H1 (cell line): ENCODE measurements around the gene CANT1. TPM values are rescaled to one million over a fixed set of nuclear protein-coding genes. Genes with fewer than 3 reads are reported as not detected.

Source experiments
- CTCF ChIA-PET: fragments of 300-600 bp; sonication (Branson Sonifier 250); formaldehyde crosslinking; loops from one replicate; lab custom pipeline; 2021; ENCODE audit not compliant: partially characterized antibody; lab: Charles Lee
- POLR2A ChIA-PET: fragments of 300-600 bp; sonication (Branson Sonifier 250); formaldehyde crosslinking; loops from one replicate; lab custom pipeline; 2021; ENCODE audit warnings: inconsistent platforms; ENCODE audit not compliant: partially characterized antibody; lab: Charles Lee
- DNase-seq, 2 experiments: peaks; one replicate each; pipeline versions ENCODE4 v3.0.0 to v3.0.0-alpha.2; 2010 to 2022; ENCODE audit warnings: low spot score in 2 of 2, low read depth in 1 of 2, mixed read lengths in 1 of 2
- FAIRE-seq: peaks from 2 replicates; lab custom pipeline; 2011; peaks lifted over from hg19 to GRCh38; lab: Jason Lieb, UNC
- H2AFZ ChIP-seq: 2 replicates; pipeline ENCODE4 v1.8.1; 2012; ENCODE audit warnings: low read length, inconsistent platforms
- H2AK5ac ChIP-seq: 2 replicates; pipeline ENCODE4 v1.6.1; 2013; ENCODE audit warnings: low read depth, low read length
- H2BK120ac ChIP-seq: replicated peaks from 2 replicates; pipeline ENCODE3; 2013; ENCODE audit warnings: low read depth, low read length, inconsistent platforms
- H2BK12ac ChIP-seq: 2 replicates; pipeline ENCODE4 v1.6.1; 2013; ENCODE audit warnings: low read depth, low read length
- H2BK15ac ChIP-seq: 2 replicates; pipeline ENCODE4 v1.6.1; 2013; ENCODE audit warnings: low read length
- H2BK20ac ChIP-seq: 2 replicates; pipeline ENCODE4 v1.6.1; 2013; ENCODE audit warnings: low read length
- H2BK5ac ChIP-seq: 2 replicates; pipeline ENCODE4 v1.6.1; 2013; ENCODE audit warnings: low read depth, low read length
- H3K14ac ChIP-seq: 2 replicates; pipeline ENCODE4 v1.6.1; 2013; ENCODE audit warnings: inconsistent platforms; ENCODE audit not compliant: insufficient read length
- H3K18ac ChIP-seq: 2 replicates; pipeline ENCODE4 v1.6.1; 2013; ENCODE audit warnings: low read length; ENCODE audit errors: extremely low read depth
- H3K23ac ChIP-seq: 2 replicates; pipeline ENCODE4 v1.6.1; 2013; ENCODE audit warnings: inconsistent platforms; ENCODE audit not compliant: insufficient read length
- H3K23me2 ChIP-seq: 2 replicates; pipeline ENCODE4 v1.6.1; 2013; ENCODE audit warnings: low read depth, low read length
- H3K27ac ChIP-seq: 2 replicates; pipeline ENCODE4 v1.6.1; 2011; ENCODE audit warnings: low read depth, low read length, inconsistent platforms
- H3K27me3 ChIP-seq, 4 experiments: replicated peaks in 1 of 4; 1 replicate in 1 of 4; 2 replicates in 3 of 4; pipeline versions ENCODE4 v1.6.1 to v1.8.1; 2011 to 2013; ENCODE audit warnings: low read length in 3 of 4, mild to moderate bottlenecking in 3 of 4, inconsistent platforms in 2 of 4, mixed read lengths in 2 of 4, moderate library complexity in 1 of 4; ENCODE audit not compliant: control insufficient read depth in 3 of 4, insufficient read depth in 3 of 4; ENCODE audit errors: extremely low read depth in 1 of 4
- H3K36me3 ChIP-seq, 4 experiments: 2 replicates each; pipeline versions ENCODE4 v1.6.1 to v1.8.1; 2011 to 2013; ENCODE audit warnings: mild to moderate bottlenecking in 4 of 4, low read length in 3 of 4, moderate library complexity in 2 of 4, control low read depth in 1 of 4, inconsistent platforms in 1 of 4; ENCODE audit not compliant: insufficient read depth in 4 of 4, control insufficient read depth in 2 of 4
- H3K4ac ChIP-seq: replicated peaks from 2 replicates; pipeline ENCODE3; 2013; ENCODE audit warnings: low read length, low read depth, mixed read lengths, inconsistent platforms; ENCODE audit not compliant: insufficient read length
- H3K4me1 ChIP-seq, 4 experiments: replicated peaks in 1 of 4; 1 replicate in 1 of 4; 2 replicates in 3 of 4; pipeline versions ENCODE4 v1.6.1 to v1.8.1; 2011 to 2013; ENCODE audit warnings: low read length in 3 of 4, inconsistent platforms in 2 of 4, mixed read lengths in 1 of 4; ENCODE audit not compliant: insufficient read depth in 4 of 4, control insufficient read depth in 3 of 4
- H3K4me2 ChIP-seq, 2 experiments: 2 replicates each; pipeline versions ENCODE4 v1.6.1 to v1.8.1; 2011 to 2013; ENCODE audit warnings: low read depth in 2 of 2, low read length in 2 of 2, control low read depth in 1 of 2, inconsistent platforms in 1 of 2, mild to moderate bottlenecking in 1 of 2; ENCODE audit not compliant: insufficient read depth in 1 of 2
- H3K4me3 ChIP-seq, 4 experiments: fragments of 200-600, 300-600 bp in 1 of 4; sonication (generic), shearing (Covaris generic), sonication (Bioruptor Twin) in 1 of 4; 2 replicates each; pipeline versions ENCODE4 v1.5.1 to v1.8.1; 2011 to 2016; ENCODE audit warnings: low read length in 4 of 4, low read depth in 3 of 4, control low read depth in 2 of 4, inconsistent platforms in 2 of 4, mild to moderate bottlenecking in 2 of 4, mixed read lengths in 1 of 4, moderate library complexity in 1 of 4; ENCODE audit not compliant: insufficient read depth in 2 of 4; ENCODE audit errors: extremely low read depth in 1 of 4
- H3K56ac ChIP-seq: replicated peaks from 2 replicates; pipeline ENCODE3; 2013; ENCODE audit warnings: low read depth, mild to moderate bottlenecking, mixed read lengths, low read length, inconsistent platforms; ENCODE audit not compliant: insufficient read length
- H3K79me1 ChIP-seq: 2 replicates; pipeline ENCODE4 v1.6.1; 2013; ENCODE audit warnings: low read depth, low read length, control low read depth
- H3K79me2 ChIP-seq, 2 experiments: 2 replicates each; pipeline versions ENCODE4 v1.6.1 to v1.8.1; 2012 to 2013; ENCODE audit warnings: low read length in 2 of 2, mild to moderate bottlenecking in 2 of 2, inconsistent platforms in 1 of 2; ENCODE audit not compliant: insufficient read depth in 2 of 2, control insufficient read depth in 1 of 2
- H3K9ac ChIP-seq, 4 experiments: replicated peaks in 1 of 4; 1 replicate in 1 of 4; 2 replicates in 3 of 4; pipeline versions ENCODE4 v1.6.1 to v1.8.1; 2011 to 2013; ENCODE audit warnings: low read depth in 3 of 4, low read length in 3 of 4, control low read depth in 2 of 4, mild to moderate bottlenecking in 2 of 4, moderate library complexity in 2 of 4, inconsistent platforms in 1 of 4; ENCODE audit errors: extremely low read depth in 1 of 4
- H3K9me3 ChIP-seq, 2 experiments: 2 replicates each; pipeline versions ENCODE4 v1.6.1 to v1.8.1; 2012 to 2013; ENCODE audit warnings: mild to moderate bottlenecking in 2 of 2, moderate library complexity in 2 of 2, control low read depth in 1 of 2, inconsistent platforms in 1 of 2, low read depth in 1 of 2, low read length in 1 of 2, mixed read lengths in 1 of 2; ENCODE audit not compliant: insufficient read depth in 2 of 2
- H4K20me1 ChIP-seq, 2 experiments: replicated peaks in 1 of 2; 2 replicates each; pipeline versions ENCODE3 to v1.8.1; 2011 to 2013; ENCODE audit warnings: inconsistent platforms in 2 of 2, low read length in 2 of 2, mild to moderate bottlenecking in 1 of 2; ENCODE audit not compliant: insufficient read depth in 2 of 2, control insufficient read depth in 1 of 2
- H4K5ac ChIP-seq: 2 replicates; pipeline ENCODE4 v1.6.1; 2013; ENCODE audit warnings: low read length, low read depth, mixed read lengths, inconsistent platforms; ENCODE audit not compliant: insufficient read length
- H4K8ac ChIP-seq: 2 replicates; pipeline ENCODE4 v1.8.0; 2013; ENCODE audit warnings: mild to moderate bottlenecking, moderate library complexity, low read length, inconsistent platforms; ENCODE audit not compliant: insufficient read depth; ENCODE audit errors: extremely low read depth
- H4K91ac ChIP-seq: replicated peaks from 2 replicates; pipeline ENCODE3; 2013; ENCODE audit warnings: low read length, mixed read lengths, inconsistent platforms; ENCODE audit not compliant: insufficient read length
- BACH1 ChIP-seq: IDR thresholded peaks from 2 replicates; pipeline ENCODE4 v1.6.1; 2012; ENCODE audit warnings: low read length, improper control_type of control experiment
- BCL11A ChIP-seq, 2 experiments: IDR thresholded peaks; one replicate each; pipeline ENCODE4 v1.6.1; 2011; ENCODE audit warnings: low read depth in 2 of 2, low read length in 2 of 2, mild to moderate bottlenecking in 2 of 2
- BRCA1 ChIP-seq: IDR thresholded peaks from 2 replicates; pipeline ENCODE4 v1.6.1; 2012; ENCODE audit warnings: low read depth, low read length, improper control_type of control experiment
- EZH2 ChIP-seq: fragments of 200-600 bp; sonication (generic); IDR thresholded peaks from 2 replicates; pipeline ENCODE4 v1.7.1; 2012; ENCODE audit warnings: low read depth, mild to moderate bottlenecking, moderate library complexity, low read length, inconsistent platforms; ENCODE audit not compliant: severe bottlenecking
- NANOG ChIP-seq: IDR thresholded peaks from 2 replicates; pipeline ENCODE4 v1.6.1; 2011; ENCODE audit warnings: low read length, low read depth, mild to moderate bottlenecking, inconsistent platforms; ENCODE audit not compliant: insufficient read depth, poor library complexity, severe bottlenecking
- RBBP5 ChIP-seq: IDR thresholded peaks from 2 replicates; pipeline ENCODE4 v1.7.1; 2012; ENCODE audit warnings: low read depth, mild to moderate bottlenecking, inconsistent platforms, low read length, moderate library complexity, borderline replicate concordance
- RNF2 ChIP-seq: fragments of 200-900, 300-1000 bp; sonication (generic); IDR thresholded peaks from 2 replicates; pipeline ENCODE4 v1.7.1; 2016; ENCODE audit warnings: borderline replicate concordance, low read depth, mild to moderate bottlenecking, antibody characterized with exemption, low read length; ENCODE audit not compliant: poor library complexity, severe bottlenecking; ENCODE audit errors: missing control alignments
- SIN3A ChIP-seq, 2 experiments: IDR thresholded peaks in 1 of 2; conservative IDR thresholded peaks in 1 of 2; 2 replicates each; pipeline ENCODE4 v1.6.1; 2011 to 2012; ENCODE audit warnings: low read length in 2 of 2, improper control_type of control experiment in 1 of 2, low read depth in 1 of 2, mild to moderate bottlenecking in 1 of 2
- USF2 ChIP-seq: IDR thresholded peaks from 2 replicates; pipeline ENCODE4 v1.6.1; 2011; ENCODE audit warnings: low read length, improper control_type of control experiment
- YY1 ChIP-seq: IDR thresholded peaks from 2 replicates; pipeline ENCODE4 v1.6.1; 2011; ENCODE audit warnings: low read depth, mild to moderate bottlenecking, low read length
- ZNF274 ChIP-seq: IDR thresholded peaks from 2 replicates; pipeline ENCODE4 v1.7.0; 2012; ENCODE audit warnings: low read length, borderline replicate concordance; ENCODE audit errors: extremely low read depth
- whole genome bisulfite sequencing, 2 experiments: shearing (Covaris generic) in 1 of 2; methylation state at CpG; one replicate each; pipeline versions ENCODE4 v1.1.6 to v1.1.7; 2013 to 2015; ENCODE audit warnings: low lambda C conversion rate in 2 of 2, mixed read lengths in 2 of 2, inconsistent platforms in 1 of 2, low coverage in 1 of 2, missing lambda C conversion rate in 1 of 2; ENCODE audit not compliant: insufficient replicate concordance in 2 of 2, insufficient coverage in 1 of 2, insufficient read length in 1 of 2; ENCODE audit errors: extremely low coverage in 1 of 2, missing lambda C conversion rate in 1 of 2; 5-methylcytosine and 5-hydroxymethylcytosine counted together
- polyA plus RNA-seq, 7 experiments: library from polyadenylated mRNA; depleted of rRNA in 3 of 7; stranded (reverse) in 5 of 7; unstranded in 2 of 7; fragments of >200 nt in 5 of 7; fragments of 200-250 nt in 2 of 7; gene quantifications; 1 replicate in 5 of 7; 2 replicates in 1 of 7; 4 replicates in 1 of 7; pipeline versions ENCODE4 v1.2.1 to v1.2.3, GENCODE V29; 2011 to 2013; ENCODE audit warnings: missing spikeins in 2 of 7, mixed read lengths in 2 of 7
- total RNA-seq: library from RNA; stranded (reverse); fragmentation: NEBNext Ultra II Directional; extraction: Animal tissue kit (Norgen Biotek cat#: 25700); gene quantifications from 2 replicates; pipeline ENCODE4 v1.2.1, GENCODE V29; 2021

CANT1 gene
- total and polyA plus RNA-seq, 2 of the 8 experiments (the other 6 are each of a cell fraction or from before 2014, with no cell fraction given), result 23.0 to 32.6 TPM

DNA sequence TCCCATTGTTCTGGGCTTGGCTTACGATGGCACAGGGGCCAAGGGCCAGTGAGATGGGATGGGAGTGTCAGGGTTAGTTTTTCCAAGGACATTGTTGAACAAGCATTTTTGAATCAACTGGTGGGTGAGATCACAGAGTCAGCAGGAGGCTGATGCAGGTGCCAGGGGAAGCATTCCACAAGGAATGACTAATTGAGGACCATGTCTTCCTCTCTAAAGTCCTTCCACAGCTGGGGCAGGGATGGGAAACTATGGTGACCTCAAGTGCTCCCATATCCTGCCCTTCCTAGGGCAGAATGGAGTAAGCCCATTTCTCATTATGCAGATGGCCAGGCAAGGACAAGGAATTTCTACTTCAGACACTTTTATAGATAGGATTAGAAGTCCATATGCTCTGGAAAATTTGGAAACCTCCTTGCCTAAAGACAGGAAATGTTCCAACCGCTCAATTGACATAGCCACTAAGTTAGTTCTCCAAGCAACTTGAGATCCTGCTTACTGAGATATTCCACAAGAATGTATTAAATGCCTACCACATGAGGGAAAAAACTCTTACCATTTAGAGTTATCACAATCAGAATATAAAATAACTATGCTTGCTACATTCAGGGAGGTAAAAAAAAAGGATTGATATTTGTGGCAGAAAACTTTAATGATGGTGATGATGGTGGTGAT lies 43.8 kb upstream of the CANT1 start:
- POLR2A ChIA-PET, result no interaction called here
- TF ChIP-seq RNF2 (no peak), BRCA1 (no peak), EZH2 (no peak), ZNF274 (no peak), YY1 (no peak), NANOG (no peak), RBBP5 (no peak), BCL11A (IDR thresholded peaks at IDR 0.05; ENCODE audit: low read depth in 2 of 2, low read length in 2 of 2) (no peak), BACH1 (no peak), USF2 (no peak), SIN3A (conservative IDR thresholded peaks at IDR 0.05 in 1 of 2, IDR thresholded peaks at IDR 0.05 in 1 of 2; ENCODE audit: low read depth in 1 of 2, low read length in 2 of 2) (no peak)

More for the DNA sequence above, 43.8 kb upstream of the CANT1 start:
- peaks cover 0 to 8% of the 10 kb centered on the region in 2 experiments; a peak in 3 of 4 replicates for H3K9me3 ChIP-seq
- H3K4me3 ChIP-seq, result no peak overlapping the region
- no peak overlapping the region for H3K27ac ChIP-seq
- H2BK20ac ChIP-seq, result no peak overlapping the region
- no peak overlapping the region for H2BK15ac ChIP-seq
- DNase-seq (no peak), FAIRE-seq (no peak)
- no peak overlapping the region for H3K9ac ChIP-seq
- H2AFZ ChIP-seq, result no peak overlapping the region
- no peak overlapping the region for H2BK12ac ChIP-seq
- no peak overlapping the region for H4K8ac ChIP-seq
- H3K4me1 ChIP-seq, result no peaks in the 10 kb centered on the region
- no peaks in the 10 kb centered on the region for H3K36me3 ChIP-seq
- CTCF ChIA-PET, result interaction anchor here (0.7 to 2.1 kb wide), 4 partner anchors 8 to 1234 kb away, joined by 3 to 9 read pairs (median 4); no protein-coding TSS in a partner anchor
- no peaks in the 10 kb centered on the region for H3K79me2 ChIP-seq
- H3K14ac ChIP-seq, result no peak overlapping the region
- no peak overlapping the region for H3K23ac ChIP-seq
- H3K4ac ChIP-seq, result no peak overlapping the region
- H4K20me1 ChIP-seq, result no peaks in the 10 kb centered on the region
- H3K18ac ChIP-seq, result no peak overlapping the region
- no peak overlapping the region for H3K56ac ChIP-seq
- no peak overlapping the region for H3K4me2 ChIP-seq
- no peak overlapping the region for H4K91ac ChIP-seq
- H2BK120ac ChIP-seq, result no peak overlapping the region
- WGBS, 2 experiments, result 92% methylated on average over 2 of the region's 2 CpGs; no CpG with 5 or more reads in 1 of the 2 experiments
- no peak overlapping the region for H4K5ac ChIP-seq
- no peaks in the 10 kb centered on the region for H3K79me1 ChIP-seq
- H3K23me2 ChIP-seq, result no peaks in the 10 kb centered on the region
- no peak overlapping the region for H2BK5ac ChIP-seq
- no peaks in the 10 kb centered on the region; a peak in 4 of 7 replicates for H3K27me3 ChIP-seq
- H2AK5ac ChIP-seq, result no peak overlapping the region
